ENCODE results near the gene PNPLA7.
A peak's percentile ranks its signal among the peaks of the same experiment; 100 is the strongest.

PNPLA7 gene

DNA sequence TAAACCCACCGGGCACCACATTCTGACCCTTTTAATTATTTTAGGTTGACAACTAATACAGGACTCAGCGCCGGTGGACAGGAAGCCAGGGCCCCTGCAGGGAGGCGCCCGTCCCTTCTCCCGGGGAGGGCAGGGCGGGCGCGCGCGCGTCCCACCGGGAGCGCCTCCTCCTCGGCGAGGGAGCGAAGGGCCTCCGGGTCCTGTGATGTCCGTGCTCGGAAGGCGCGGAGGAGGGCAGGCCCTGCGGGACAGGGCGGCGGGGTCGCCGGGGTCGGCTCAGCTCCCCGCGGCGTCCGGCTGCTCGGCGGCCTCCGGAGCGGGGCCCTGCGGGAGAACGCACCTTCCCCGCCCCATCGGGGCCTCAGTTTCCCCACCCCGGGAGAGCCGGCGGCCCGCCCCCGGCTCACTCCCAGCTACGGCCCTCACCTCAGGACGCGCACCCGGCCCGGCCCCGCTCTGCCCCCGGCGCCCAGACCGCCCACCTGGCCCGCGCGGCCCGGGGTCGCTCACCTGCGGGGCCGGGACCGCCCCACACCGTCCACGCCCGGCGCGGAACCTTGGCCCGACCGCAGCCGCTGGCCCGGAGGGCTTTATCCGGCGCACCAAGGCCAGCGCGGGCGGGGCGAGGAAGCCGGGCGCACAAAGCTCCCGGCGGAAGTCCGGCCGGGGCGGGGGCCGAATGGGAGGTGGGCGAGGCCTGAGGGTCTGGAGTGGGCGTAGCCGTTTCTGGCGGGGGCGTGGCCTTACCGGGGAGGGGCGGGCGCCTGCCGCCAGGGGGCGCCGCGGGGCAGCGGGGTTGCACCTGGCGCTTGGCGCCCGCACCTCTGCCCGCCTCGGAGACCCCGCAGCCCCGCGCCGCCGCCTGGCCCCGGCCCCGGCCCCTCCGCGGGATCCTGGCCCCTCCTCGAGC, 127.3 kb downstream of the PNPLA7 start, which contains the start of the genes EXD3 and NOXA1 (continued):
- TF ChIP-seq, protein P1, sequence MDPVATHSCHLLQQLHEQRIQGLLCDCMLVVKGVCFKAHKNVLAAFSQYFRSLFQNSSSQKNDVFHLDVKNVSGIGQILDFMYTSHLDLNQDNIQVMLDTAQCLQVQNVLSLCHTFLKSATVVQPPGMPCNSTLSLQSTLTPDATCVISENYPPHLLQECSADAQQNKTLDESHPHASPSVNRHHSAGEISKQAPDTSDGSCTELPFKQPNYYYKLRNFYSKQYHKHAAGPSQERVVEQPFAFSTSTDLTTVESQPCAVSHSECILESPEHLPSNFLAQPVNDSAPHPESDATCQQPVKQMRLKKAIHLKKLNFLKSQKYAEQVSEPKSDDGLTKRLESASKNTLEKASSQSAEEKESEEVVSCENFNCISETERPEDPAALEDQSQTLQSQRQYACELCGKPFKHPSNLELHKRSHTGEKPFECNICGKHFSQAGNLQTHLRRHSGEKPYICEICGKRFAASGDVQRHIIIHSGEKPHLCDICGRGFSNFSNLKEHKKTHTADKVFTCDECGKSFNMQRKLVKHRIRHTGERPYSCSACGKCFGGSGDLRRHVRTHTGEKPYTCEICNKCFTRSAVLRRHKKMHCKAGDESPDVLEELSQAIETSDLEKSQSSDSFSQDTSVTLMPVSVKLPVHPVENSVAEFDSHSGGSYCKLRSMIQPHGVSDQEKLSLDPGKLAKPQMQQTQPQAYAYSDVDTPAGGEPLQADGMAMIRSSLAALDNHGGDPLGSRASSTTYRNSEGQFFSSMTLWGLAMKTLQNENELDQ (tag by site-specific recombination; IDR thresholded peaks at IDR 0.05; ENCODE audit: low read depth): no peak
- TF ChIP-seq HOXC10 (CRISPR knock-in tag; IDR thresholded peaks at IDR 0.05) (no peak), ZNF311 (tag by site-specific recombination; IDR thresholded peaks at IDR 0.05; ENCODE audit: borderline replicate concordance) (no peak), ZNF555 (tag by site-specific recombination; conservative IDR thresholded peaks at IDR 0.05) (no peak), ZNF677 (tag by site-specific recombination; IDR thresholded peaks at IDR 0.05) (0 out of 2 replicates have a peak, but pooled peaks have one; percentile 25), ZFP37 (tag by site-specific recombination; IDR thresholded peaks at IDR 0.05) (no peak), ZNF10 (tag by site-specific recombination; IDR thresholded peaks at IDR 0.05) (no peak), PRDM1 (tag by site-specific recombination; IDR thresholded peaks at IDR 0.05) (no peak), ZNF501 (tag by site-specific recombination; IDR thresholded peaks at IDR 0.05) (peak; percentile 50; the same call in 1 of the 2 replicates), ZSCAN30 (tag by site-specific recombination; IDR thresholded peaks at IDR 0.05) (peak; percentile 99), ZBTB1 (tag by site-specific recombination; IDR thresholded peaks at IDR 0.05) (0 out of 2 replicates have a peak, but pooled peaks have one; percentile 32), ZNF366 (tag by site-specific recombination; conservative IDR thresholded peaks at IDR 0.05) (no peak), ZNF558 (tag by site-specific recombination; IDR thresholded peaks at IDR 0.05) (no peak), ZNF133 (tag by site-specific recombination; IDR thresholded peaks at IDR 0.05) (no peak), MEIS1 (CRISPR knock-in tag; IDR thresholded peaks at IDR 0.05; ENCODE audit: borderline replicate concordance) (no peak), ZNF2 (tag by site-specific recombination; IDR thresholded peaks at IDR 0.05) (peak; percentile 57; the same call in 1 of the 2 replicates), ZNF544 (tag by site-specific recombination; IDR thresholded peaks at IDR 0.05) (no peak), ZNF548 (tag by site-specific recombination; IDR thresholded peaks at IDR 0.05) (no peak), ZNF112 (tag by site-specific recombination; IDR thresholded peaks at IDR 0.05) (no peak), ZNF837 (tag by site-specific recombination; IDR thresholded peaks at IDR 0.05) (no peak), KLF8 (tag by site-specific recombination; IDR thresholded peaks at IDR 0.05) (peak; percentile 98), ZNF169 (tag by site-specific recombination; IDR thresholded peaks at IDR 0.05) (no peak)
- TF ChIP-seq, protein P2, sequence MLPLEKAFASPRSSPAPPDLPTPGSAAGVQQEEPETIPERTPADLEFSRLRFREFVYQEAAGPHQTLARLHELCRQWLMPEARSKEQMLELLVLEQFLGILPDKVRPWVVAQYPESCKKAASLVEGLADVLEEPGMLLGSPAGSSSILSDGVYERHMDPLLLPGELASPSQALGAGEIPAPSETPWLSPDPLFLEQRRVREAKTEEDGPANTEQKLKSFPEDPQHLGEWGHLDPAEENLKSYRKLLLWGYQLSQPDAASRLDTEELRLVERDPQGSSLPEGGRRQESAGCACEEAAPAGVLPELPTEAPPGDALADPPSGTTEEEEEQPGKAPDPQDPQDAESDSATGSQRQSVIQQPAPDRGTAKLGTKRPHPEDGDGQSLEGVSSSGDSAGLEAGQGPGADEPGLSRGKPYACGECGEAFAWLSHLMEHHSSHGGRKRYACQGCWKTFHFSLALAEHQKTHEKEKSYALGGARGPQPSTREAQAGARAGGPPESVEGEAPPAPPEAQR (tag by site-specific recombination; IDR thresholded peaks at IDR 0.05): no peak
- TF ChIP-seq, protein P3, sequence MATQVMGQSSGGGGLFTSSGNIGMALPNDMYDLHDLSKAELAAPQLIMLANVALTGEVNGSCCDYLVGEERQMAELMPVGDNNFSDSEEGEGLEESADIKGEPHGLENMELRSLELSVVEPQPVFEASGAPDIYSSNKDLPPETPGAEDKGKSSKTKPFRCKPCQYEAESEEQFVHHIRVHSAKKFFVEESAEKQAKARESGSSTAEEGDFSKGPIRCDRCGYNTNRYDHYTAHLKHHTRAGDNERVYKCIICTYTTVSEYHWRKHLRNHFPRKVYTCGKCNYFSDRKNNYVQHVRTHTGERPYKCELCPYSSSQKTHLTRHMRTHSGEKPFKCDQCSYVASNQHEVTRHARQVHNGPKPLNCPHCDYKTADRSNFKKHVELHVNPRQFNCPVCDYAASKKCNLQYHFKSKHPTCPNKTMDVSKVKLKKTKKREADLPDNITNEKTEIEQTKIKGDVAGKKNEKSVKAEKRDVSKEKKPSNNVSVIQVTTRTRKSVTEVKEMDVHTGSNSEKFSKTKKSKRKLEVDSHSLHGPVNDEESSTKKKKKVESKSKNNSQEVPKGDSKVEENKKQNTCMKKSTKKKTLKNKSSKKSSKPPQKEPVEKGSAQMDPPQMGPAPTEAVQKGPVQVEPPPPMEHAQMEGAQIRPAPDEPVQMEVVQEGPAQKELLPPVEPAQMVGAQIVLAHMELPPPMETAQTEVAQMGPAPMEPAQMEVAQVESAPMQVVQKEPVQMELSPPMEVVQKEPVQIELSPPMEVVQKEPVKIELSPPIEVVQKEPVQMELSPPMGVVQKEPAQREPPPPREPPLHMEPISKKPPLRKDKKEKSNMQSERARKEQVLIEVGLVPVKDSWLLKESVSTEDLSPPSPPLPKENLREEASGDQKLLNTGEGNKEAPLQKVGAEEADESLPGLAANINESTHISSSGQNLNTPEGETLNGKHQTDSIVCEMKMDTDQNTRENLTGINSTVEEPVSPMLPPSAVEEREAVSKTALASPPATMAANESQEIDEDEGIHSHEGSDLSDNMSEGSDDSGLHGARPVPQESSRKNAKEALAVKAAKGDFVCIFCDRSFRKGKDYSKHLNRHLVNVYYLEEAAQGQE (tag by site-specific recombination; IDR thresholded peaks at IDR 0.05): no peak
- TF ChIP-seq, protein P4, sequence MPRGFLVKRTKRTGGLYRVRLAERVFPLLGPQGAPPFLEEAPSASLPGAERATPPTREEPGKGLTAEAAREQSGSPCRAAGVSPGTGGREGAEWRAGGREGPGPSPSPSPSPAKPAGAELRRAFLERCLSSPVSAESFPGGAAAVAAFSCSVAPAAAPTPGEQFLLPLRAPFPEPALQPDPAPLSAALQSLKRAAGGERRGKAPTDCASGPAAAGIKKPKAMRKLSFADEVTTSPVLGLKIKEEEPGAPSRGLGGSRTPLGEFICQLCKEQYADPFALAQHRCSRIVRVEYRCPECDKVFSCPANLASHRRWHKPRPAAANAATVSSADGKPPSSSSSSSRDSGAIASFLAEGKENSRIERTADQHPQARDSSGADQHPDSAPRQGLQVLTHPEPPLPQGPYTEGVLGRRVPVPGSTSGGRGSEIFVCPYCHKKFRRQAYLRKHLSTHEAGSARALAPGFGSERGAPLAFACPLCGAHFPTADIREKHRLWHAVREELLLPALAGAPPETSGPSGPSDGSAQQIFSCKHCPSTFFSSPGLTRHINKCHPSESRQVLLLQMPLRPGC (tag by site-specific recombination; IDR thresholded peaks at IDR 0.05): no peak
- TF ChIP-seq, protein P5, sequence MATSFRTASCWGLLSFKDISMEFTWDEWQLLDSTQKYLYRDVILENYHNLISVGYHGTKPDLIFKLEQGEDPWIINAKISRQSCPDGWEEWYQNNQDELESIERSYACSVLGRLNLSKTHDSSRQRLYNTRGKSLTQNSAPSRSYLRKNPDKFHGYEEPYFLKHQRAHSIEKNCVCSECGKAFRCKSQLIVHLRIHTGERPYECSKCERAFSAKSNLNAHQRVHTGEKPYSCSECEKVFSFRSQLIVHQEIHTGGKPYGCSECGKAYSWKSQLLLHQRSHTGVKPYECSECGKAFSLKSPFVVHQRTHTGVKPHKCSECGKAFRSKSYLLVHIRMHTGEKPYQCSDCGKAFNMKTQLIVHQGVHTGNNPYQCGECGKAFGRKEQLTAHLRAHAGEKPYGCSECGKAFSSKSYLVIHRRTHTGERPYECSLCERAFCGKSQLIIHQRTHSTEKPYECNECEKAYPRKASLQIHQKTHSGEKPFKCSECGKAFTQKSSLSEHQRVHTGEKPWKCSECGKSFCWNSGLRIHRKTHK (tag by site-specific recombination; IDR thresholded peaks at IDR 0.05): no peak
- TF ChIP-seq, protein P6, sequence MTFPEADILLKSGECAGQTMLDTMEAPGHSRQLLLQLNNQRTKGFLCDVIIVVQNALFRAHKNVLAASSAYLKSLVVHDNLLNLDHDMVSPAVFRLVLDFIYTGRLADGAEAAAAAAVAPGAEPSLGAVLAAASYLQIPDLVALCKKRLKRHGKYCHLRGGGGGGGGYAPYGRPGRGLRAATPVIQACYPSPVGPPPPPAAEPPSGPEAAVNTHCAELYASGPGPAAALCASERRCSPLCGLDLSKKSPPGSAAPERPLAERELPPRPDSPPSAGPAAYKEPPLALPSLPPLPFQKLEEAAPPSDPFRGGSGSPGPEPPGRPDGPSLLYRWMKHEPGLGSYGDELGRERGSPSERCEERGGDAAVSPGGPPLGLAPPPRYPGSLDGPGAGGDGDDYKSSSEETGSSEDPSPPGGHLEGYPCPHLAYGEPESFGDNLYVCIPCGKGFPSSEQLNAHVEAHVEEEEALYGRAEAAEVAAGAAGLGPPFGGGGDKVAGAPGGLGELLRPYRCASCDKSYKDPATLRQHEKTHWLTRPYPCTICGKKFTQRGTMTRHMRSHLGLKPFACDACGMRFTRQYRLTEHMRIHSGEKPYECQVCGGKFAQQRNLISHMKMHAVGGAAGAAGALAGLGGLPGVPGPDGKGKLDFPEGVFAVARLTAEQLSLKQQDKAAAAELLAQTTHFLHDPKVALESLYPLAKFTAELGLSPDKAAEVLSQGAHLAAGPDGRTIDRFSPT (tag by site-specific recombination; IDR thresholded peaks at IDR 0.05): no peak

All from HEK293 (cell line).